Umbilical cord (tissue), 2 donors: ENCODE results near the gene CTBP2. TPM values are rescaled to one million over a fixed set of nuclear protein-coding genes. Genes with fewer than 3 reads are reported as not detected.

Experiments used
- DNase-seq: peaks from one replicate; pipeline ENCODE4 v3.0.0-alpha.2; 2015; ENCODE audit warnings: low spot score
- total RNA-seq: library from RNA; depleted of rRNA; stranded (reverse); fragments of >200 nt; gene quantifications from one replicate; pipeline ENCODE4 v1.2.3, GENCODE V29; 2014; ENCODE audit warnings: low replicate concordance; ENCODE audit not compliant: insufficient read depth

The CTBP2 gene
- total RNA-seq, 1 donor from 2014 or later: 27.7 TPM

- DNase-seq: no peak
Measured at GRCh38 chr10:124977648-124978375, 182.6 kb downstream of the CTBP2 start.

DNA sequence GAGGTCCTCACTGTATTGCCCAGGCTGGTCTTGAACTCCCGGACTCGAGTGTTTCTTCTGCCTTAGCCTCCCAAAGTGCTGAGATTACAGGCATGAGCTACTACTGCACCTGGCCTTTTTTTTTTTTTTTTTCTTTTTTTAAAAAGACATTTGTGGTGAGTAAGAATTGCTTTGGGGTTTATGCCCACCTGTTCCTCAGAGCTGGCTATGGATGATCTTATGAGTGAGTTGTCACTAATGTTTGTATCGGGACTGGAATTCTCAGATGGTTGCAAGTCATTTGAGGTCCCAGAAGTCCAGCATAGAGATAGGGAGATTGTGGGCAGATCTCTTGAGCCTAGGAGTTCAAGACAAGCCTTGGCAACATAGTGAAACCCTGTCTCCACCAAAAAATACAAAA is 183.2 kb downstream of the CTBP2 start:
- no peak for DNase-seq

GRCh38 chr10:124975977-124976514 is 184.3 kb downstream of the CTBP2 start:
- no peak for DNase-seq

DNA sequence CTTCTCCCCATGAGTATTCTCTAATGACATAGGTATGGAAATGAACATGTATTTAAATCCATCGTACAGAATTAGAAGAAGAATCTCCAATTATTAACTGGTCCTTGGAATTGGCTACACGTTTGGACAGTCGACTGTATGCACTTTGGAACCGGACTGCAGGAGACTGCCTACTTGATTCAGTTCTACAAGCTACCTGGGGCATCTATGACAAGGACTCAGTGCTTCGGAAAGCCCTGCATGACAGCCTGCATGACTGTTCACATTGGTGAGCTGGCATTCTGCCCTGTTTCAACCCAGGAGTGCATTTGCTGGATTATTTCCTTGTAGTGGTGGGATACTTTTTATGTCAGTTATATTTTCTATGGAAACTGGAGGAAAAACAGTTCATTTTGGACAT is 186.2 kb downstream of the CTBP2 start:
- DNase-seq: no peak

- no peak for DNase-seq
Measured at GRCh38 chr10:124972637-124973036, 187.7 kb downstream of the CTBP2 start.

DNA sequence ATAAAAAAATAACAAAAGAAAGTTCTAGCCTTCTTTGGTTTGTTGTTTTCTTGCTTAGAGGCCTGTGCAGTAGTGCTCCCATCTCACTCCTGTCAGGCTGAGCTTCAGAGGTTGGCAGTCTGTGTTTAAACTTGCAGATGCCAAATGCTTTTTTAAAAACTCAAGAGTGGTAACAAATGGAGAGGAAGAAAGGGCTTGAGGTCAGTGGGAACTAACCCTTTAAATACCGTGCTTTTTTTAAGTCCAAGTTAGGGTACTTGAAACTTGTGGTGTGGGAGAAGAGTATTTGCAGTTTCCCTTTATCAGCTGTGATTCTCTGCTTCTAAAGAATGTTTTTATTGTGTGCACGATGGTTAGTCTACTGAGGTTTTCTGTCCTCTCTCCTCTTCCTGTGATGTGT is 189.1 kb downstream of the CTBP2 start:
- DNase-seq: peak; percentile 15

GRCh38 chr10:124967255-124967654 is 193.1 kb downstream of the CTBP2 start:
- DNase-seq: no peak

DNA sequence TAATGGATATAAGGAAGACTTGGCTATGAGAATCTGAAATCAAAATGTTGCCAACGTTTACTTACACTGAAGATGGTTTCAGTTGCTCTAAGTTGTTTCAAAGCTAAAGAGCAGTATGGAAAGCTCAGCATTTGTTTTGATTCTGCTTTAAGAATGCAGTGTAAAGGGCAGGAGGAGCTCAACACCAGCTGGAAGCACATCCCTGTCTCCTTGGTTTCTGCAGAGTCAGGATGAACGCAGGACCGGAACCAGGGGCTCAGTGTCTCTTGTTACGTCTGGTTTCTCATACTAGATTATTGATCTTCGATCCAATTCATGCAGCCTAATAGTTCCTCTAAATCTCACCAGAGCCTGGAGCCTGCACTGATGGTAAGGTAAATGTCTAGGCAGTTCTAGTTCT is 194.4 kb downstream of the CTBP2 start:
- no peak for DNase-seq

DNA sequence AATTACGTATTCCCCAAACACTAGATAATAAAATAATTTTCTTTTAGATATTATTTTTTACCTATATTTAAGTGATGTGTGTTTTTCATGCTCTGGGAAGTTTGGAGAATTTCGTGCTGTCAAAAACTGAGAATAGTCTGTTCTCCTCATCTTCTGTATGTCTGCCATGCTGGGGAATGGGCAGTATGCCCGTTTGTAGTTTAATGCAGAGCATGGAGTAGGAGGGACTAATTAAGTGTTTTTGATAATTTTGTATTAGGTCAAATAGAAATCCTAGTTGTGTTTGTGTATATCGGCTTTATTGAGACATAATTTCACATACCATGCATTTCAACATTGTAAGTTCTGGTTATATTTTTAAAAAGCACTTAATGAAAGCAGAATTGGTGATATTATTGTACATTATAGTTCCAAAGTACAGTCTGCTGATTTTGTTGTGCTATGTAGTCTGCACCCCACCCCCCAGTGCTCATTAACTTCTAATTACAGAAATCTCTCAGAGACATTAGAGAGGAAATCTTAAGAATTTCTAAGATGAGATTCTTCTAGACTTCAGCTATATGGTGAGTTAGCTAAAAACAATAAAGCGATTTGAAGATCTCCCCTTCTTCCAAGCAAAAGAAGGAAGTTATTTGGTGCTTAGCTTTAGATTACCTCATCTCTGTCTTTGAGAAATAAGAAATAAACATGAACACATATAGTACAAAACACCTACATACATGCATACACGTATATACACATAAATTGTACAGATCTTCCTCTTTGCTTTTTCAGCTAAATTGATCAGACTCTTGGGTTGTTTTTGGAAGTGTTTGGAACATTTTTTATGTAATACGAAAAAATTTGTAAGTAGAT is 196.3 kb downstream of the CTBP2 start:
- no peak for DNase-seq

GRCh38 chr10:124962421-124962820 is 197.9 kb downstream of the CTBP2 start:
- no peak for DNase-seq

DNA sequence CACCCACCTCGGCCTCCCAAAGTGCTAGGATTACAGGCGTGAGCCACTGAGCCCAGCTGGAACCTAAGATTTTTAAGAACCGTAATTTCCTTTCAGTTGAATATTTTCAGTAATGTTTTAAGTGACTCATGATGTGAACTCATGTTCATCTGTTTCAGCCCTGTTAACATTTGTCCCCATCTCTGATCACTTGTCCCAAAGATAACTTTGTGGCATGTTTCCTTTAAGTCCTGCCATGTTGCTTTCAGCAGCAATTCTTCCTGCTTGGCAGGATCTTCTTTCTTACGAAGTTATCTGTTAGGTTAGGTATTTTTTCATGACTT is 199.2 kb downstream of the CTBP2 start:
- no peak for DNase-seq

DNA sequence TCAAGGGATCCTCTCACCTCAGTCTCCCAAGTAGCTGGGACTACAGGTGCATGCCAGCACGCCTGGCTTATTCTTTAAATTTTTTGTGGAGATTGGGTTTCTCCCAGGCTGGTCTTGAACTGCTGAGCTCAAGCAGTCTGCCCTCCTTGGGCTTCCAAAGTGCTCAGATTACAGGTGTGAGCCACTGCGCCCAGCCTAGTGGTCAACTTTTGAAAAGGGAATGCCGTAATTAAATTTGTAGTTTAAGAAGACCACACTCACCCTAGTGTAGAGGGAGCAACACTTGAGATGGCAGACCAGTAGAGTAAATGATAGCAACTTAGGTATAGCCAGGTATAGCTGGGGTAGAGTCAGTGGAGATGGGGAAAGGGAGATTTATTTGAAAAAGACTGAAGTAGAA is 200.8 kb downstream of the CTBP2 start:
- DNase-seq: no peak

- DNase-seq: no peak
Measured at GRCh38 chr10:124957404-124957947, 202.9 kb downstream of the CTBP2 start.

- no peak for DNase-seq
Measured at GRCh38 chr10:124956764-124957163, 203.6 kb downstream of the CTBP2 start.

- DNase-seq: no peak
Measured at GRCh38 chr10:124955868-124956267, 204.5 kb downstream of the CTBP2 start.

GRCh38 chr10:124955243-124955642 is 205.1 kb downstream of the CTBP2 start:
- DNase-seq: no peak

GRCh38 chr10:124953421-124953820 is 206.9 kb downstream of the CTBP2 start:
- no peak for DNase-seq

DNA sequence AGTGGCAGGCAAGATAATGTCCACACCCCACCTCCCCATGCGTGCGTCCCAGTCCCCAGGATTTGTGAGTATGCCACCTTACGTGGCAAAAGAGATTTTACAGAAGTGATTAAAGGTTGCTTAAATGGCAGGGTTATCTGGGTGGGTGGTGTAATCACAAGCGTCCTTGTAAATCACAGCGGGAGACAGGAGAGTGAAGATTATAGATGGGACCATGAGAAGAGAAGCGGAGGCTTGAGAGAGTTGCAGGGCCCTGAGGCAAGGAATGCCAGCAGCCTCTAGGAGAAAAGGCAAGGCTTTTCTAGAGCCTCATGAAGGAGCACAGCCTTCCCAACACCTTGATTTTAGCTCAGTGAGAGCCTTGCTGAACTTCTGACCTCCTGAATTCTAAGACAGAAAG is 208.2 kb downstream of the CTBP2 start:
- no peak for DNase-seq

DNA sequence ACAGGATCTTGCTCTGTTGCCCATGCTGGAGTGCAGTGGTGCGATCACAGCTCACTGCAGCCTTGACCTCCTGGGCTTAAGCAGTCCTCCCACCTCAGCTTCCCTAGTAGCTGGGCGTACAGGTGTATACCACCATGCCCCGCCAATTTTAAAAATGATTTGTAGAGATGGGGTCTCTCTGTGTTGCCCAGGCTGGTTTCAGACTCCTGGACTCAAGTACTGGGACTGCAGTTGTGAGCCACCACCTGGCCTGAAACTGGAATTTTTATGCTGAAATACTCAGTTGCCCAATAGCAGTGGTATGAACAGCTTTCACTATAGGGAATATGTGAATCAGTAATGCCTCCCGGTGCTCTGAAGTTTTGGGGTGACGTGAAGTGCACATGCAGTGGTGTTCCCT is 210.8 kb downstream of the CTBP2 start:
- DNase-seq: no peak

DNA sequence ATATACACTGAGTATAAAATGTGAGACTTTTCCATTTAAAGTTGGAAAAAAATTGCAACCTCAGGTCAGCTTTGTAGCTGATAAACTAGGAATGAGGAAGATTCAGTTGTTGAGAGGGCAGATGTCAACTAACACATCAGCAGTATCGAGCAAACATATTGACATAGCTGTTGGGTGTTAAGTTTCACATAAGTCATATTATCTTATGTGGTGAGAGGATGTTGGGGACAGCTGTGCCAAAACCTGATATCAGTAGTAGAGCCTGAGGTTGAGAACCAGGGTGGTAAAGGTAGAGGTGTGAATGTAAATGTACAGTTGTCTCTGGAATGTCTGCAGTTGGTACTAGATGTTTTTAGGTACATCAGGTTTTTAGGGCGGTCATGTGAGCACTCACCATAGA is 213.4 kb downstream of the CTBP2 start:
- no peak for DNase-seq

DNA sequence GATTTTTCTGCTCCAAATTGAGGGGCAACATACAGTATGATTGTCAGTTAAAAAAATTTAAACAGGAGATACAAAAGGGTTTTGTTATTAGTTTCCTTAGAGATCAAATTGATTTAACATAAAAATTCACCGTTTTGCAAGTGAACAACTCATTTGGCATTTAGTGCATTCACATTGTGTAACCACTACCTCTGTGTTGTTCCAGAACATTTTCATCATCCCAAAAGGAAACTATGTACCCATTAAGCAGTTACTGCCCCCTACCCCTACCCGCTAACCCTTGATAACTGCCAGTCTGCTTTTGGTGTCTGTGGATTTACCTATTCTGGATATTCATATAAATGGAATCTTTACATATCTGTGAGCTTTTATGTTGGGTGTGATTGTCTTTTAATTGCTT is 215.4 kb downstream of the CTBP2 start:
- DNase-seq: no peak

DNA sequence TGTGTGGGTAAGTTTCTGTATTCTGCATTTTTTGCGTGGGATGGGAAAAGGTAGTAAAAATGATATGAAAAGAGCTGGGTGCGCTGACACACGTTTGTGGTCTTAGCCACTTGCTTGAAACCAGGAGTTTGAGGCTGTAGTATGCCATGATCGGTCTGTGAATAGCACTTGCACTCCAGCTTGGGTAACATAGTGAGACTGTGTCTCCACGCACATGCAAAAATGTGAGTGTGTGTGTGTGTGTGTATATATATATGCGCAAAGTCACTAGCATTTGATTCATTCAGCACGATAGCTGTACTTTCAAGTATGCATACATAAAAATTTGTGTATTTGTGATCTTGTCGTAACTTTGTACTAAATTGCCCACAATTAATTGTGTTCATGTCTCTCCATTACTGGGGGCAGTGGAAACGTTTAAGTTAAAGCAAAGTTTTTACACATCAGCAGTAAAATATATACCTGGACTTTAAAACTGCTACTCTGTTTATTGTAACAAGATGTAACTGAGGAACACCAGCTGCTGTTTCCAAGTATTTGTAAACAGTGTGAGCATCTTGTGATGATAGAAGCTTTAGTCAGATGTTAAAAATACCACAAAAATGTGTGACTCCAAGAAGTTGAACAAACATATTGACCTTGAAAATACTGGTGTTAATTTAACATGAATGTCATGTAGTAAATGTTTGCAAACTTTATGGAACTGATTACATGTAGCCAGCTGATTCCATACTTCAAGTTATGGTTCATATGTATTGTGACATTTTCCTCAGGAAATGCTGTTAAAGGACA is 216.9 kb downstream of the CTBP2 start:
- no peak for DNase-seq
